HG02943 (cell line): ENCODE data around the gene ERBB2.
"Not testable (repeated sequence)": the region's sequence is repeated elsewhere in the genome, so short reads cannot be mapped to it uniquely, and the experiment has no call there.

Experiments
- ATAC-seq: cut with Tn5 transposase; IDR thresholded peaks from one replicate; pipeline ENCODE4 v1.9.1; 2021; ENCODE audit warnings: mild to moderate bottlenecking, low read depth, moderate library complexity; ENCODE audit not compliant: unreplicated experiment

The ERBB2 gene

DNA sequence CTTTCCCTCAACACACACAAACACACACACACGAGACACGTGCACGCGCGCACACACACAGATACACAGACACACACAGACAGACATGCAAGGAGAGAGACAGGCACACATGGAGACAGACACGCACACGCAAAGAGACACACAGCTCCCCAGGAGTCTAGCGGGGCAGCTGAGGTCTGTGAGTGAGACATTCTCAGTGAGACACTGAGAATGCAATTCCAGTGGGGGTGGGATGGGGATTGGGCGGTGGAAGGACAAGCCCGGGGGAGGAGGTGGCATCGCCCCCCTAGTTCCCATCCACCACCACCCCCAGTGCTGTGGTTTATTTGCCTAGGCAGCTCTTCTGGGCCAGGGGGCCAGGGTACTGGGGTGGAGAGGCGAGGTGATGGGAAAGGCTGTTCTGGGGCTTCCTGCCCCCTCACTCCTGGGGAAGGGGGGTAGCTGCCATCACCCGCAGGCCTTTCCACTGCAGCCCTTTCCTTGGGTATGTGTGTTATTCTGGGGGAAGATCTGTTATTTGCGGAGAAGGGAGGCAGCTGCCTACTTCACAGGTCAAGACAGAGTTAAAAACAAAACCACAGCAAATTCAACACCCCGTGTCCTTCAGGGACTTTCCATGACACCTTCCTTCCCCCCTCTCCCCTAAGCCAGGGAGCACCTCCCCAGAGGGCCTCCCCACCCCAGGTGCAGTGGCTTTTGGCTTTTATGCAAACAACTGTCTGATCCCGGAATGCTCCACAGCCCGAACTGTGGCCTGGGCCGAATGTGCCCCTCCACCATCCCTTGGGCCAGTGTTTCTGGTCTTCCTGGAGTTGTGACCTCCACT is 55.9 kb downstream of the ERBB2 start:
- no peak for ATAC-seq

DNA sequence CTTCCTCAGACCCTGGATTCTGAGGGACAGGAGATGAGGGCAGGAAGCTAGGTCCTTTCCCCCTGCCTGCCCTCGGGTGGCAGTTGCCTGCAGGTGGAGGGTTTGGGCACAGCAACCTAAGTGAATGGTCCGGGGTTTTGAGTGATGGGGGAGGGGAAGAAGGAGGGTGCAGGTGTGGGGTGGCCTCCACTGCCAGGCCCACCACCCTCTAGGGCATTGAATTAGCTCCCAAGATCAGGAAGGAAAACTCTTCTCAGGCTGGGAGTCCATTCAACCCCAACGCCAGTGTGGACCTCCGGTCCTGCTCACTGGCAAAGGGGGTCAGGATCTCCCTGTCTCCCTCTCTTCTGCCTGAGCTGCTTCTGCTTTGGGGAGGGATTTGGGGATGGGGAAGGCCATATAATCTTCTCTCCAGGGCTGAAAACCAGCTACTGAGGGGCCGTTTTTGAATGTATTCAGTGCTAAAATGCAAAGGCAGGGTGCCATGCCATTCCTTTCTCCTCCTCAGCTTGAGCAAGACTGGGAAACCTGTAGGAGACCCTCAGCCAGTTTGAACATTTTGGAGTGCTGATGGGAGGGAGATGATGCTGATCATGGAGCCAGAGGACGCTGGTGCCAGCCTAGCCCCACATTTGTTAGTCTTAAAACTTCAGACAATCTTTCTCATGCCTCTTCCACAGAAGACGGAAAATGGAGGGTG is 56.7 kb downstream of the ERBB2 start:
- ATAC-seq = no peak

DNA sequence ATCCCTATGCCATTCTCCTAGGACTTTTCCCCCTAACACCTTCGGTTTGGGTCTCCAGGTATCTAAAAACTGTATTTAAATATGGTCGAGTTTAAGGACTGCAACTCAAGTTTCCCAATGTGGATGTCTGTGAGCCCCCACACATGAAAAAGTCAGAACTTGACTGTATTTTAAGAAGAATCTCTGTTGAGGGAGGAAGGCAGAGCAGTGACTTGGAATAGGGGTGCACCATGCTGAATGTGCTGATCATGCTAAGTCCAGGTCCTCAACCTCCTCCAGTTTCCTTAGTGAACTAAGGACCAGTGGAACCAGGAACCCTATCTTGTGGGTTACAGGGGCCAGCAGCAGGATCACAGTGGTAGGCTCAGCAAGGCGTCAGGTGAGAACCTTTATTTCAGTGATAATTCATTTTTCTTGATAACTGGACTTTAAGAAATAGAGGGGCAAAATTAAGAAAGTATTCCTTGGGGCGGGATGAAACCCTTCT is 57.4 kb downstream of the ERBB2 start:
- ATAC-seq = no peak

DNA sequence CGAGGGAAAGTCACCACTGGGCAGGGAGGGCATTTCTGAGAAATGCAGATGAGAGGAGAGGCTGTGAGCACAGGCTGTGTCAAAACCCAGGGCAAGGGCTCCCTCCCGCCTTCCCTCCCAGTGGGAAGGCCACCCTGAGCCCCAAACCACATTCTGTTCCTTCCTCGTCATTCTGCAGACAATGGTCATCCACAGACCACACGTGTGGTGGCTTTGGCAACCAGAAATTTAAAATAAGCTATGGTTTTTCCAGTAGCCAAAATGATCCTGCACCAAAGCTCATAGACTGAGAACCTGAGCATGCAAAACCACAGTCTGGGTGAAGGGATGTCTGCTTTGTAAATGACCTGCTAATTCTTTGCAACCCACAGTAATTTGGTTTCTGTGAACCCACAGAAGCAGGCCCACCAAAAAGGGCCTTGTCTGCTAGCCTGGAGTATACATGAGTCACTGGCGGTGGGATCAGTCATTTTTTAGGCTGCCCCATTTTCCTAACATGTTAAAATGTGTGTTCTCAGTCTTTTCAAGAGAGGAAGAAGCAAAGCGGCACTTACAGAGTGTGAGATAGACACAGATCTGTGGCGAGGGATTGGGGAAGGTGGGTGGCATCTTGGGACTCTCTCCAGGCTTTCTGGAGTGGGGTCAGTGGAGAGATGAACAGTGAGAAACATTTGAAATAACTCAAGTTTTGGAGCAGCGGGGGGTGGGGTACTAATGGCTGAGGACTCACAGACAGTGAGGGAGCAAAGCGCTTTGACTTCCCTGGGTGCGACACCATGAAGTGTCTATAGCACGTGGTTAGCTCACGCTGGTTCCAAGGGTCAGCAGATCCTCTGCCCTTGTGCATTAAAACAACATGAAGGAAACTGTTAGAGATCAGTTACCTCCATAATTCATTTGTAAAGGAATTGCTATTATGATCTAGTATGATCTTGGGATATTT is 58.3 kb downstream of the ERBB2 start:
- no peak for ATAC-seq

DNA sequence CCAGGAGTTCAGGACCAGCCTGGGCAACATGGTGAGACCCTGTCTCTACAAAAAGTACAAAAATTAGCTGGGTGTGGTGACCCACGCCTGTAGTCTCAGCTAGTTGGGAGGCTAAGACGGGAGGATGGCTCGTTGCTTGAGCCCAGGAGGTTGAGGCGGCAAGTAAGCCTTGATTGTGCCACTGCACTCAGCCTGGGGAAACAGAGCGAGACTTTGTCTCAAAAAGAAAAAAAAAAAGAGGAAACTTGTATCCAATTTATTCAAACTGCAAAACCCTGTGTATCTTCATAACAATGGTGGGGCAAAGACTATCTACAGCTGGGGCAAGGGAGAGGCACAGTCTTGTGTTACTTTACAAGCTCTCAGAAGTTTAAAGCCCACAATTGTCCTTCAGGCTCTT is 59.3 kb downstream of the ERBB2 start:
- ATAC-seq = no peak

DNA sequence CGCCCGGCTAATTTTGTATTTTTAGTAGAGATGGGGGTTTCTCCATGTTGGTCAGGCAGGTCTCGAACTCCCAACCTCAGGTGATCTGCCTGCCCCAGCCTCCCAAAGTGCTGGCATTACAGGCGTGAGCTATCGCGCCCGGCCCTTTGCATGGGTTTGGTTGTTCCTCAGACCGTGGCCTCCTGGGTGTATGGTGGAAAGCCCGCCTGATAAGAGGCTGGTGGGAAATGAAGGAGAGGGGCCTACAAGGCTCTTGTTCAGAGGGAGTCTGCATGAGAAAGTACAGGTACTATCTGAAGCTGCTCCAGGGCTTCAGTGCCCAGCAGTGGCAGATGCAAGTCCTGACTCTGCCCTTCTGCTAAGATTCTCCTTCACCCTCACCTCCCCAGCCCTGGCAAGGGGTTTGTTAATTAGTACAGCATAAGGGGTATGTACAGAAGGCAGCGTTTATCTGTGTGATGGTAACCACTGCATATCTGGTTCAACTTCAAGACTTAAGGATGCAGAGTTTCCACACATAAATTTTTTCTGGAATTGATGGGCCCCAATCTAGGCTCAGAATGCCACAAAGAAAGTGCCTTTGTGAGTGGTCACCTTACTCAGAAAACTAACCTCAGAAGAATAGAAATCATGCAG is 62.1 kb downstream of the ERBB2 start:
- ATAC-seq = no peak

DNA sequence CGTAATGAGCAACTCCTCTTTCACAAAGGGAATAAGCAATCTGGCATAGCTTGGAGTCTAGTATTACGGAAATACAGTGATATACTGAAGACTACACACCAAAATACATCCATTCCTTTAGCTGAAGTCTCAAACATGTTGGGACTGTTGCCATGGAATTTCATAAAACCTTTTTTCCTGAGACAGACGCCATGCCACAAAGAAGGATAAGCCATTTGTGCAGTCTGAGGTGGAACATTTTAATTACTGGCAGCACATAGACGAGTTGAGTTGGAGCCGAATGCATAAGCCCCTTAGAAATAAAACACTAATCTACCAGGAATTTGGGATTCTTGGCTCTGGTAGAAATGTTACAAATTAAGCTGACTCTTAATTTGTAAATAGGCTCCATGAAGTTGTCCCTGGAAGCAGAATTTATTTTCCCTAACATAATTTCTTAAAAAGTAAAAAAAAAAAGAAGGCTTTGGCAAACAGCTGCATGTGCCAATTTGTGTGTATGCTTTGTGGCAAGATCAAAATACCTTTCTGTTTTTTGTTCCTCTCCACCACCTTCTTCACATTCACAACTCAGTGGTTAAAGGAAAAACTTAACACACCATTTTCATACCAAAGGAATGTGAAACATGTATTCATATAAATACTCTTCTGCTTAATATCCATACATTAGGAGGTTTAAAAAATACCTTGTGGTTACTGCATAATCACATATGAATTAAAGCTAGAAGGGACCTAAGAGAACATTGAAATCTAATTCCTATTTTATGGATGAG is 63.4 kb downstream of the ERBB2 start:
- no peak for ATAC-seq

DNA sequence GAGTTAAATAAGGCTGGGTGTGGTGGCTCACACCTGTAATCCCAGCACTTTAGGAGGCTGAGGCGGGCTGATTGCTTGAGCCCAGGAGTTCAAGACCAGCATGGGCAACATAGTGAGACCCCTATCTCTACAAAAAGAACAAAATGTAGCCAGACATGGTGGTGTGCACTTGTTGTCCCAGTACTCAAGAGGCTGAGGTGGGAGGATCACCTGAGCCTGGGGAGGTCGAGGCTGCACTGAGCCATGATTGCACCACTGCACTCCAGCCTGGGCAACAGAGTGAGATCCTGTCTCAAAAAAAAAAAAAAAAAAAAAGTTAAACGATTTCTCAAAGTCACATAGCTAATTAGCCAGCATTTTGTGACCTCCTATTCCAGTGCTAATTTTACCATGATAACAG is 64.3 kb downstream of the ERBB2 start:
- ATAC-seq = not testable (repeated sequence)

DNA sequence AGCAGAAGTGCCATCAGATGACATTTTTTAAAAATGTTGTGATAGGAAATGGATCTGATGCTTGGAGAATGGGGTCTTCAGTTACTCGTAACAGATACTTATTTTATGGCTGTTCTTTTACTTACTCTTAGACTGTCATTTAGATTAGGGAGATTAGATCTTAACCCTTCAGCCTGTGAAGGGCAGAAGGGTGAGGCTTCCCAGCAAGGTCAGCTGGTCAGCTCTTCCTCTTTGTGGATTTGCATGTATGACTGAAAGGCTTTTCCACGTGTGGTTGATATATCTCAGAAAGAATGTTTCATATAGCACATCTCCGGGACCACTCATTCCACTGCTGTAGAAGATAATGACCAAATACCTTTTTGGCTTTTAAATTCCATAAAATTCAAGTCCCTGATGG is 65.3 kb downstream of the ERBB2 start:
- ATAC-seq = no peak

DNA sequence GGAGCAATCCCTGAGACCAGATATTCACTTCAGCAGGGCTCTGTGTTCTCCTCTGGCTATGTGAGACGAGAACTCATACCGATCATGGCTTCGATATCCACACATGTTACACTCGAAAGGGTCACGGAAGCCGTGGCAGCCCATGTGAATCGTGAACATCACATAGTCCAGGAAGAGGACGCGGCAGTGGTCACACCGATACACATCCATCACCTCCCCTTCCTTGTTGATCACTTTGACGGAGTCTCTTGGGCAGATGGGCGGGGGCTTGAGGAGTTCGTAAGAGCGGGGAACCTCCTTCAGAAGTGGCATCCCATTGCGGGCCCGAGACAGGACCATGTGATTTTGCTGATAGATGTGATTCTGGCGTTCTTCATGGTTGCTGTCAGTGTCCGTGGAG is 65.9 kb downstream of the ERBB2 start:
- ATAC-seq = no peak

DNA sequence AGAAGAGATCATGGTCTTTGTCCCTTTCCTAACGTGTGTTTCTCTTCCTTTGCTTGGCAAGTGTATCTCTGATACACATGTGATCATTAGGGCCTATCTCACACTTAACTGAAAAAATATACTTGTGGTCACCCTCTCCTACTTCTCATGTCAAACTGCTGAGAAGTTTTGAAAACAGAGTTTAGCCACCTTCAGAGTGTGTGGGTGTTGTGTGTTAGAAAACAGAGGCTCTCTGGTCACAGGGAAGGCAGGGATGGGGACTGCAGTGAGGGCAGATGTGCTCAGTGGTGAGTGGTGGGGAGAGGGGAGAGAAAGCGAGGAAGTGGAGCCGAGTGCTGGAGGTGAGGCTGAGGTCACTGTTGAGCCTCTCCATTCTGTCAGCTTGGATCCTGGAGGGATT is 67.3 kb downstream of the ERBB2 start:
- ATAC-seq = no peak

DNA sequence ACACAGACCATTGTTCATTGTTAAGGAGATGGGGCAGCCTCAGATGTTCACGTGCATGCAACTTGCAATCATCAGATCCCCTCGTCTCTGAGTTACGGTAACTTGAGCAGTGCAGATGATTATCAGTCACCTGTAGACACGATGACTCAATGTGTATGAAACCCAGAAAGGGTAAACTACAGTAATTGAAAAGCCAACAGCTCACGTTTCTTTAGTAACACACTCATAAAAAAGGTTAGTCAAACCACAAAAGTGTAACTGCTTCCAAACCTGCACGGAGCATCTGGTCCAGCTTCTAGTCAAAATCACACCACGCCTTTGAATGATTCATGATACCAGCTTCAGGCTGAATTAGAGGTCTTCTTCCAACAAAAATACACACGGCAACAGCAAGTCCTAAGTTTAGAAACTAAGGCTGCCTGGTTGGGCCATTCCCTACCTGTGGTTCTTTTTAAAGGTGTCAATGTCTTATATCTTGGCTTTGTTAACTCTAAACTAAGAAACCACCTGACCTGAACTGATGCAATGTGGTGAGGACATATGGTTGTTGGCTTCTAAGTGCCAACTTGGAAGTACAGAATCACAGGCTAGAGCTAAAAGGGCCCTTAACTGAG is 70.2 kb downstream of the ERBB2 start:
- no peak for ATAC-seq

DNA sequence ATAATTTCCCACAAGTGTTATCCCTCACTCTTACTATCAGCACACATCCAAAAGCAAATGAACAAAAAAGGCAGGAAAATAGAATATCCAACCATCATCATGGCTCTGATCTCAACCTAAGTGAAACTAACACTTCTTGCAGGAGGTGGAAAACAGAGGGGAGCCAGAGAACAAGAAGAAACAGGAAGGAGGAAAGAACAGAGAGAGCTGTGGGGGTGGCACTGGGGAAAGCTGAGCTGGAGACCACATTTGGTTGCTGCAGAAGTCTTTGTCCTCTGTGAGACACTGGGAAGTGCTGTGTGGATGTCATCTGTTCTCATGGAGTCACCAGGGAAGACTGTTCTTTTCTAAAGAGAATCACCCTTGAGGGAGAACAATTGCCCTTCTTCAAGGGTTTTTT is 72.6 kb downstream of the ERBB2 start:
- no peak for ATAC-seq

DNA sequence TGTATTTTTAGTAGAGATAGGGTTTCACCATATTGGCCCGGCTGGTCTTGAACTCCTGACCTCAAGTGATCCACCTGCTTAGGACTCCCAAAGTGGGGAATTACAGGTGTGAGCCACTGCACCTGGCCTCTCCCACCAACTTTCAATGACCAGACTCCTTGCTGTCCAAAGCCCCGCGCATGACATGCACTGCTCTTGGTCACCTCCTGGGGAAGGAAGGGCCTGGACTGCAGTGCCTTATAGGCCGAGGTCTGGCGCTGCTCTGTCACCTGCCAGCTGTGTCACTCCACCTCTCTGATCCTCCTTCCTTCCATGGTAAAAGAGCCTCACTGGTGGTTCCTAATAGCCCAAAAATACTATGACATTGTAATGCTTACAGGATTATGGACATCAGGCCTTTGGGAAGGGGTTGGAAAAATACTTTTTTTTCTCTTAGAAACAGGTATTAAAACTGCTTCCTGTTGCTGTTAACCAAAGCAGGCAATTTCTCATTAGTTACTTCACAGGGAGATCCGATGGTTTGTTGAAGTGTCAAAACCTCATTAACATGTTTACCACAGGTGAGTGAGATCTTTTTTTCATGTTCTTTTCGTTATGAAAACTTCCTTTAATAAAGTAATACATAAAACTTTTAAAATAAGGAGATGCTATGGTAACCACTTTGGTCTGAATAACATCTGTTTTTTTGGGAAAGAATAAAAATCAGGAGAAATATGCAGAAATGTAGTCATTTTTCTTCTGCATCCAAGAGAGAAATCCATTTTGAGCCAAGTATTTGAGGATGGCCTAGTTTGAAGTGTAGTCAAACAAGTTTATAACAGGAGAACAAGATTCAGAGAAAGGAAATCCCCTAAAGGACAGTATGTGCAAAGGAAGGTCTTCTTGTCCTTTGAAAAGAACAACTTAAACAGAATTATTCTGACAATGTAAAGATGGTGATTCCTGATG is 73.4 kb downstream of the ERBB2 start:
- ATAC-seq = no peak

DNA sequence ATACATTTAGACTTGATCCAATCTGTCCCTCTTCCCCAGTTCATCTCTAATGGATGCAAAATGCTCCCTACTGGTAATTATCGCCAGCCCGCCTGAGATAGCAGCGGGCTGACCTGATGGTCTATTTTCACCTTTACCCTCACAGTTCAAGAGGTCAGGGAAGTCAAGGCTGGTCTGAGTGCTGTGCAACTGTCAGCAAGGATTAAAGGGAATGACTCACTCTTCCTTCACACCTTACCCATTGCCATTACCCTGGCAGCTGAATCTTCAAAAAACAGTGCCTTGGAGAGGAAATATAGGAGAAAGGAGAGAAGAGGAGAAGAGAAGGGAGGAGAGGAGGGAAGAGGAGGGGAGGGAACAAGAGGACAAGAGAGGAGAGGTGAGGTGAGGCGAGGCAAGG is 74.2 kb downstream of the ERBB2 start:
- no peak for ATAC-seq

DNA sequence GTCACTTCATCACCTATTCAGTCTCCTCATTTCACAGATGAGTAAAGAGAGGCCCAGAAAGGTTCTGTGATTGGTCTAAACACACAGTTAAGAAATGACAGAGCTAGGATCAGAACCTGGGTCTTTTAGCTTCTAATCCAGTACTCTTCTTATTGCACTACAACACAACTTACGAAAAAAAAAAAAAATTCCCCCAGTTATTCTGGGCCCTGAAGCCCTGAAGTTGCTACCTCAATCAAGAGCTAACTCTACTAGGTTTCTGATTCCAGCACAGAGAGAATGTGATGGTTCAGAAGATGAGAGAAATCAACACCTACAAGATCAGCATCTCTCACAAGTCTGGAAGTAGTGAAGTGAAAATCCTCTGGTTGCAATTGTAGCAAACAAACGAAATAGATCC is 75.2 kb downstream of the ERBB2 start:
- ATAC-seq = no peak

DNA sequence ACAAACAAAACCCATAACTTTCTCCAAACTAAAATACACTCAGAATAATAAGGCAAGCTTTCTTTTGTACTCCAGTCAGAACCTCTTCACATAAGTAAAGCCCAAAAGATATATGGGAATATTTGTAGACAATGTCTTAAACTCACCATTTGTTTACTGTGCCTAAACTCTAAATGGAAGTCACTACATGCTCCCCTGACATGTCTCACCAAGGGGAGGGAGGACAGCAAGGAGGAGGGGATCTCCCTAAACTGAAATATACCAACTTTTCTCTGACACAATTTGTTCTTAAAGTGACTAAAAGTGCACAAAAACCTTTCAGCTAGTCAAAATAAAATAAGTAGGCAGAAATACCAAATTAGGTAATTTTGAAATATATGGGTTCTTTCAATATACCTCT is 76.4 kb downstream of the ERBB2 start:
- no peak for ATAC-seq
